K562 (cell line): ENCODE results near the gene ZNF862. TPM values are rescaled to one million over a fixed set of nuclear protein-coding genes. Genes with fewer than 3 reads are reported as not detected.

Source experiments
- ATAC-seq: fragments of 200-7000 bp; cut with Tn5 transposase; 3 replicates; pipeline ENCODE4 v1.9.1; 2020; ENCODE audit warnings: moderate library complexity
- BruUV-seq: library from RNA; stranded (reverse); fragments of 400-500 nt; replicated peaks from 2 replicates; lab custom pipeline; 2021; lab: Mats Ljungman, UMichigan
- CTCF ChIA-PET: fragments of 300-600 bp; formaldehyde crosslinking; extraction: SDS; loops from one replicate; lab custom pipeline; 2021; ENCODE audit warnings: low intra/inter-chr PET ratio; lab: Yijun Ruan, JAX
- POLR2A ChIA-PET: fragments of 300-600, 350-650 bp; sonication (Branson Sonifier 250); formaldehyde crosslinking; extraction: SDS; loops from one replicate; lab custom pipeline; 2021; ENCODE audit warnings: antibody characterized with exemption, inconsistent platforms; lab: Yijun Ruan, JAX
- DNase-seq, 4 experiments: peaks; one replicate each; pipeline versions ENCODE4 v3.0.0 to v3.0.0-alpha.2; 2011 to 2018; ENCODE audit warnings: low spot score in 3 of 4, mixed read lengths in 3 of 4; ENCODE audit errors: extremely low read depth in 1 of 4
- FAIRE-seq: peaks from 2 replicates; lab custom pipeline; 2011; peaks lifted over from hg19 to GRCh38; lab: Jason Lieb, UNC
- H2AFZ ChIP-seq: 2 replicates; pipeline ENCODE4 v1.6.0; 2011; ENCODE audit warnings: low read depth, low read length, control low read depth, inconsistent platforms
- H3K27ac ChIP-seq: fragments of 200-600 bp; 3 replicates; pipeline ENCODE4 v1.8.0; 2011; ENCODE audit warnings: low read depth, mild to moderate bottlenecking, control low read depth, inconsistent platforms, low read length, moderate library complexity, mixed read lengths; ENCODE audit errors: extremely low read depth
- H3K27me3 ChIP-seq, 2 experiments: fragments of 300-600 bp in 1 of 2; 2 replicates in 1 of 2; 3 replicates in 1 of 2; pipeline versions ENCODE4 v1.6.0 to v1.8.0; 2011; ENCODE audit warnings: inconsistent platforms in 2 of 2, low read length in 2 of 2, mild to moderate bottlenecking in 1 of 2, mixed read lengths in 1 of 2, moderate library complexity in 1 of 2; ENCODE audit not compliant: control insufficient read depth in 2 of 2, insufficient read depth in 2 of 2
- H3K36me3 ChIP-seq: fragments of 300-600 bp; 3 replicates; pipeline ENCODE4 v1.8.0; 2011; ENCODE audit warnings: mild to moderate bottlenecking, low read length, inconsistent platforms; ENCODE audit not compliant: control insufficient read depth, insufficient read depth
- H3K4me1 ChIP-seq, 2 experiments: fragments of 200-600 bp in 1 of 2; replicated peaks in 1 of 2; 2 replicates in 1 of 2; 3 replicates in 1 of 2; pipeline versions ENCODE4 v1.5.1 to v1.8.0; 2011; ENCODE audit warnings: inconsistent platforms in 2 of 2, low read length in 2 of 2, mild to moderate bottlenecking in 1 of 2, mixed read lengths in 1 of 2, moderate library complexity in 1 of 2; ENCODE audit not compliant: control insufficient read depth in 2 of 2, insufficient read depth in 2 of 2
- H3K4me2 ChIP-seq: 2 replicates; pipeline ENCODE4 v1.6.1; 2011; ENCODE audit warnings: low read length, control low read depth, inconsistent platforms, mixed read lengths; ENCODE audit not compliant: insufficient read depth
- H3K4me3 ChIP-seq: fragments of 200-600 bp; sonication (generic), shearing (Covaris generic); 2 replicates; pipeline ENCODE4 v1.5.1; 2016; ENCODE audit warnings: control low read depth, inconsistent platforms
- H3K79me2 ChIP-seq: fragments of 200-600 bp; 3 replicates; pipeline ENCODE4 v1.8.0; 2011; ENCODE audit warnings: low read length, inconsistent platforms; ENCODE audit not compliant: control insufficient read depth, insufficient read depth
- H3K9ac ChIP-seq, 2 experiments: 2 replicates each; pipeline versions ENCODE4 v1.6.0 to v1.6.1; 2011; ENCODE audit warnings: low read depth in 2 of 2, low read length in 2 of 2, control low read depth in 1 of 2, inconsistent platforms in 1 of 2, mild to moderate bottlenecking in 1 of 2, mixed read lengths in 1 of 2; ENCODE audit not compliant: insufficient read depth in 1 of 2
- H3K9me1 ChIP-seq: one replicate; pipeline ENCODE4 v1.6.0; 2011; ENCODE audit warnings: inconsistent platforms, mild to moderate bottlenecking, low read length, moderate library complexity; ENCODE audit not compliant: control insufficient read depth, insufficient read depth
- H3K9me3 ChIP-seq: replicated peaks from 2 replicates; pipeline ENCODE4 v1.5.1; 2011; ENCODE audit warnings: low read depth, low read length, inconsistent platforms; ENCODE audit not compliant: control insufficient read depth, insufficient read depth
- H4K20me1 ChIP-seq: replicated peaks from 2 replicates; pipeline ENCODE4 v1.6.1; 2011; ENCODE audit warnings: low read length, inconsistent platforms, mixed read lengths; ENCODE audit not compliant: control insufficient read depth, insufficient read depth
- BRF1 ChIP-seq: IDR thresholded peaks from 3 replicates; pipeline ENCODE4 v1.6.1; 2011; ENCODE audit warnings: borderline replicate concordance, mild to moderate bottlenecking; ENCODE audit not compliant: insufficient read length; ENCODE audit errors: extremely low read depth
- CHCHD3 ChIP-seq: fragments of 250-450 bp; sonication (Bioruptor Pico); IDR thresholded peaks from 2 replicates; pipeline ENCODE4 v2.1.2; 2022; ENCODE audit warnings: mild to moderate bottlenecking
- DACH1 ChIP-seq: fragments of 450-650 bp; IDR thresholded peaks from 2 replicates; pipeline ENCODE4 v1.6.1; 2018; ENCODE audit not compliant: partially characterized antibody
- DLX4 ChIP-seq: fragments of 250-450 bp; sonication (Bioruptor Pico); IDR thresholded peaks from 2 replicates; pipeline ENCODE4 v1.6.1; 2021; ENCODE audit warnings: mild to moderate bottlenecking
- ELF1 ChIP-seq: fragments of 200-800 bp; sonication (Bioruptor generic); IDR thresholded peaks from 2 replicates; pipeline ENCODE4 v1.6.1; 2016; ENCODE audit warnings: missing genetic modification characterization, missing compliant biosample characterization
- ELF2 ChIP-seq: fragments of 250-450 bp; sonication (Bioruptor Pico); IDR thresholded peaks from 2 replicates; pipeline ENCODE4 v1.5.0; 2021; ENCODE audit warnings: mild to moderate bottlenecking
- ETV1 ChIP-seq: fragments of 450-650 bp; conservative IDR thresholded peaks from 2 replicates; pipeline ENCODE4 v1.6.1; 2016; ENCODE audit warnings: missing genetic modification characterization, control low read depth, low read depth, missing compliant biosample characterization
- HDAC2 ChIP-seq: fragments of 450-650 bp; IDR thresholded peaks from 2 replicates; pipeline ENCODE4 v1.6.1; 2016; ENCODE audit warnings: mild to moderate bottlenecking
- JUND ChIP-seq, 2 experiments: IDR thresholded peaks; 2 replicates in 1 of 2; 3 replicates in 1 of 2; pipeline ENCODE4 v1.6.1; 2011; ENCODE audit warnings: borderline replicate concordance in 2 of 2, low read depth in 2 of 2, low read length in 2 of 2, improper control_type of control experiment in 1 of 2, missing biosample characterization in 1 of 2, missing genetic modification characterization in 1 of 2, missing genetic modification reagents in 1 of 2
- MLLT1 ChIP-seq, 2 experiments: fragments of 450-650 bp; IDR thresholded peaks; 2 replicates each; pipeline ENCODE4 v1.6.1; 2016
- RCOR1 ChIP-seq, 2 experiments: IDR thresholded peaks; 2 replicates each; pipeline ENCODE4 v1.6.1; 2012; ENCODE audit warnings: low read depth in 2 of 2, low read length in 2 of 2, borderline replicate concordance in 1 of 2, improper control_type of control experiment in 1 of 2
- SAP30 ChIP-seq: fragments of 200-600 bp; sonication (generic); IDR thresholded peaks from 2 replicates; pipeline ENCODE4 v1.6.1; 2012; ENCODE audit warnings: borderline replicate concordance, low read depth, mild to moderate bottlenecking, moderate library complexity, low read length, control low read depth, inconsistent platforms; ENCODE audit not compliant: insufficient read depth, poor library complexity, severe bottlenecking
- SMARCE1 ChIP-seq: fragments of 450-650 bp; IDR thresholded peaks from 2 replicates; pipeline ENCODE4 v1.7.1; 2016; ENCODE audit warnings: mild to moderate bottlenecking
- ZNF436 ChIP-seq: fragments of 250-450, 450-650 bp; sonication (Bioruptor Pico); formaldehyde crosslinking; IDR thresholded peaks from 2 replicates; pipeline ENCODE4 v1.7.0; 2020; ENCODE audit warnings: mild to moderate bottlenecking
- ZNF668 ChIP-seq: fragments of 250-450 bp; sonication (Bioruptor Pico); IDR thresholded peaks from 2 replicates; pipeline ENCODE4 v1.8.0; 2022; ENCODE audit warnings: mild to moderate bottlenecking, inconsistent platforms
- ZNF717 ChIP-seq: fragments of 250-450 bp; sonication (Bioruptor Pico); IDR thresholded peaks from 2 replicates; pipeline ENCODE4 v1.5.0; 2021
- WGBS: fragments of 100-300 bp; shearing (Covaris generic); methylation state at CpG from one replicate; pipeline ENCODE4 v1.1.6; 2016; ENCODE audit warnings: low coverage, mixed read lengths; ENCODE audit not compliant: insufficient coverage; ENCODE audit errors: missing lambda C conversion rate; 5-methylcytosine and 5-hydroxymethylcytosine counted together
- in situ Hi-C: fragments of 300-500 bp; cut with MboI; formaldehyde crosslinking; loops from 4 replicates; pipeline ENCODE4 v1.15.0; 2018; ENCODE audit warnings: inconsistent platforms, mixed read lengths
- intact Hi-C: fragments of 100-400 bp; cut with micrococcal nuclease; formaldehyde crosslinking; loops from 2 replicates; pipeline ENCODE4 v1.14.2; 2022
- polyA plus RNA-seq, 8 experiments: library from polyadenylated mRNA; depleted of rRNA in 4 of 8; stranded (reverse) in 5 of 8; unstranded in 3 of 8; fragments of >200 nt; fragmentation: Nextera tagmentation in 2 of 8; fragmentation: Illumina TruSeq in 1 of 8; extraction: Ambion mirVana in 2 of 8; extraction: Trizol in 1 of 8; gene quantifications; 2 replicates each; pipeline versions ENCODE4 v1.2.1 to v1.2.3, GENCODE V29; 2011 to 2014; ENCODE audit warnings: inconsistent platforms in 1 of 8, missing spikeins in 1 of 8
- total RNA-seq, 7 experiments: library from RNA; depleted of rRNA in 6 of 7; stranded (reverse); fragments of >200 nt in 6 of 7; fragmentation: Illumina TruSeq in 2 of 7; extraction: Trizol in 2 of 7; gene quantifications; 2 replicates each; pipeline versions ENCODE4 v1.2.1 to v1.2.3, GENCODE V29; 2011 to 2021; ENCODE audit warnings: low replicate concordance in 1 of 7
- TF ChIP-seq, protein P1 (sequence below): sonication (generic); formaldehyde crosslinking; IDR thresholded peaks from 2 replicates; pipeline ENCODE4 v1.8.0; 2023; ENCODE audit warnings: mild to moderate bottlenecking, missing genetic modification reagents
- TF ChIP-seq, protein P2 (sequence below): sonication (generic); formaldehyde crosslinking; IDR thresholded peaks from 2 replicates; pipeline ENCODE4 v1.8.0; 2022; ENCODE audit warnings: missing genetic modification reagents, mild to moderate bottlenecking, moderate library complexity, borderline replicate concordance

The ZNF862 gene
- total and polyA plus RNA-seq, 9 of the 15 experiments (the other 6 are each of a cell fraction or from before 2014, with no cell fraction given) = 1.1 to 3.9 (median 2.6) TPM

- WGBS = 0% methylated on average over 4 of the region's 4 CpGs
- no peak overlapping the region for H3K27ac ChIP-seq
- peak overlapping the region; percentile 41; the same call in 1 of the 2 replicates for H2AFZ ChIP-seq
- H3K79me2 ChIP-seq = no peaks in the 10 kb centered on the region
- H3K9me1 ChIP-seq = no peaks in the 10 kb centered on the region
- peak overlapping the region; percentile 55 for H3K4me2 ChIP-seq
- H3K9me3 ChIP-seq = no peaks in the 10 kb centered on the region
- peaks cover 21 to 44% of the 10 kb centered on the region in 2 experiments; a peak in 4 of 5 replicates for H3K27me3 ChIP-seq
- intact Hi-C loops (loop anchor here (5.0 kb wide), 2 partner anchors 163 to 393 kb away; no protein-coding TSS in a partner anchor), in situ Hi-C loops (no loop called here)
- BruUV-seq = no TSS peak
- no peak overlapping the region for H3K9ac ChIP-seq
- no peaks in the 10 kb centered on the region for H3K36me3 ChIP-seq
- DNase-seq (peak in 1 of 4 experiments; percentile 63), ATAC-seq (peak; percentile 59), FAIRE-seq (no peak)
- ChIA-PET POLR2A (interaction anchor here (0.6 to 2.1 kb wide), 5 partner anchors 9 to 221 kb away, joined by 3 to 7 read pairs (median 4); no protein-coding TSS in a partner anchor), CTCF (interaction anchor here (0.9 kb wide), 1 partner anchor 161 kb away, joined by 3 read pairs; no protein-coding TSS in a partner anchor)
- H3K4me3 ChIP-seq = no peak overlapping the region
- TF ChIP-seq ELF1 (tag) (peak; percentile 73), CHCHD3 (no peak), ZNF436 (CRISPR knock-in tag) (no peak), DACH1 (peak; percentile 48), SAP30 (peak; percentile 20), HDAC2 (no peak), MLLT1 (IDR thresholded peaks at IDR 0.05) (peak in 1 of 2 experiments; percentile 80; a peak in 2 of 4 replicates), ELF2 (peak; percentile 80), BRF1 (no peak), ETV1 (tag) (peak; percentile 48), ZNF717 (CRISPR knock-in tag) (no peak), DLX4 (CRISPR knock-in tag) (no peak), RCOR1 (IDR thresholded peaks at IDR 0.05; ENCODE audit: borderline replicate concordance in 1 of 2, low read depth in 2 of 2, low read length in 2 of 2) (peak in 1 of 2 experiments; percentile 52; a peak in 1 of 4 replicates), ZNF668 (CRISPR knock-in tag) (no peak), SMARCE1 (no peak), JUND (IDR thresholded peaks at IDR 0.05; ENCODE audit: borderline replicate concordance, low read depth, low read length) (no peak), JUND (tag; IDR thresholded peaks at IDR 0.05; ENCODE audit: borderline replicate concordance, low read depth, low read length) (0 out of 3 replicates have a peak, but pooled peaks have one; percentile 7)
- TF ChIP-seq, protein P1, sequence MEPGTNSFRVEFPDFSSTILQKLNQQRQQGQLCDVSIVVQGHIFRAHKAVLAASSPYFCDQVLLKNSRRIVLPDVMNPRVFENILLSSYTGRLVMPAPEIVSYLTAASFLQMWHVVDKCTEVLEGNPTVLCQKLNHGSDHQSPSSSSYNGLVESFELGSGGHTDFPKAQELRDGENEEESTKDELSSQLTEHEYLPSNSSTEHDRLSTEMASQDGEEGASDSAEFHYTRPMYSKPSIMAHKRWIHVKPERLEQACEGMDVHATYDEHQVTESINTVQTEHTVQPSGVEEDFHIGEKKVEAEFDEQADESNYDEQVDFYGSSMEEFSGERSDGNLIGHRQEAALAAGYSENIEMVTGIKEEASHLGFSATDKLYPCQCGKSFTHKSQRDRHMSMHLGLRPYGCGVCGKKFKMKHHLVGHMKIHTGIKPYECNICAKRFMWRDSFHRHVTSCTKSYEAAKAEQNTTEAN (CRISPR knock-in tag) = no peak
- TF ChIP-seq, protein P2, sequence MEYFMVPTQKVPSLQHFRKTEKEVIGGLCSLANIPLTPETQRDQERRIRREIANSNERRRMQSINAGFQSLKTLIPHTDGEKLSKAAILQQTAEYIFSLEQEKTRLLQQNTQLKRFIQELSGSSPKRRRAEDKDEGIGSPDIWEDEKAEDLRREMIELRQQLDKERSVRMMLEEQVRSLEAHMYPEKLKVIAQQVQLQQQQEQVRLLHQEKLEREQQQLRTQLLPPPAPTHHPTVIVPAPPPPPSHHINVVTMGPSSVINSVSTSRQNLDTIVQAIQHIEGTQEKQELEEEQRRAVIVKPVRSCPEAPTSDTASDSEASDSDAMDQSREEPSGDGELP (CRISPR knock-in tag) = peak; percentile 77
- H4K20me1 ChIP-seq = peaks cover 11% of the 10 kb centered on the region; the same call in 1 of the 2 replicates
- H3K4me1 ChIP-seq = peaks cover 10 to 15% of the 10 kb centered on the region in 2 experiments
These were observed 45.8 kb downstream of the ZNF862 start for GRCh38 chr7:149884016-149884415.
